Smooth muscle cell (in vitro differentiated cells): ENCODE results near the gene ARAP3. TPM values are rescaled to one million over a fixed set of nuclear protein-coding genes. Genes with fewer than 3 reads are reported as not detected.

ENCODE experiments used
- DNase-seq: peaks from one replicate; lab custom pipeline; 2025; ENCODE audit not compliant: unreplicated experiment; lab: John Stamatoyannopoulos, UW
- H2AFZ ChIP-seq: fragments of 200-600 bp; sonication (generic); 2 replicates; pipeline ENCODE4 v1.6.0; 2016; ENCODE audit warnings: antibody characterized with exemption, low read depth, mild to moderate bottlenecking
- H3F3A ChIP-seq: fragments of 200-600 bp; sonication (generic); 2 replicates; pipeline ENCODE4 v1.6.0; 2017; ENCODE audit warnings: antibody characterized with exemption, low read depth
- H3K27ac ChIP-seq: fragments of 200-600 bp; sonication (generic); 2 replicates; pipeline ENCODE4 v1.5.1; 2016; ENCODE audit warnings: low read depth, mild to moderate bottlenecking
- H3K27me3 ChIP-seq: fragments of 200-600 bp; sonication (generic); 2 replicates; pipeline ENCODE4 v1.6.1; 2016; ENCODE audit warnings: low read depth, mild to moderate bottlenecking
- H3K36me3 ChIP-seq: fragments of 200-600 bp; sonication (generic); 2 replicates; pipeline ENCODE4 v1.5.1; 2016; ENCODE audit warnings: low read depth
- H3K4me1 ChIP-seq: fragments of 200-600 bp; sonication (generic); 2 replicates; pipeline ENCODE4 v1.5.1; 2016; ENCODE audit warnings: low read depth
- H3K4me2 ChIP-seq: fragments of 200-600 bp; sonication (generic); 2 replicates; pipeline ENCODE4 v1.6.0; 2016; ENCODE audit warnings: mild to moderate bottlenecking
- H3K4me3 ChIP-seq: fragments of 200-600 bp; sonication (generic); 2 replicates; pipeline ENCODE4 v1.5.1; 2016; ENCODE audit warnings: mild to moderate bottlenecking
- H3K79me2 ChIP-seq: fragments of 200-600 bp; sonication (generic); 2 replicates; pipeline ENCODE4 v1.6.0; 2016; ENCODE audit warnings: low read depth, mild to moderate bottlenecking
- H3K9ac ChIP-seq: fragments of 200-600 bp; sonication (generic); 2 replicates; pipeline ENCODE4 v1.6.0; 2016; ENCODE audit warnings: low read depth
- H3K9me3 ChIP-seq: fragments of 200-600 bp; sonication (generic); replicated peaks from 2 replicates; pipeline ENCODE4 v1.5.1; 2016; ENCODE audit warnings: low read depth
- H4K20me1 ChIP-seq: fragments of 200-600 bp; sonication (generic); 2 replicates; pipeline ENCODE4 v1.6.0; 2016; ENCODE audit warnings: low read depth
- WGBS: methylation state at CpG from one replicate; pipeline ENCODE4 v1.1.7; 2016; ENCODE audit warnings: low lambda C conversion rate; 5-methylcytosine and 5-hydroxymethylcytosine counted together
- polyA plus RNA-seq: library from polyadenylated mRNA; unstranded; fragments of >200 nt; fragmentation: Nextera tagmentation; extraction: Ambion mirVana; gene quantifications from 2 replicates; pipeline ENCODE4 v1.2.1, GENCODE V29; 2016
- total RNA-seq: library from RNA; depleted of rRNA; stranded (reverse); fragments of >200 nt; gene quantifications from 2 replicates; pipeline ENCODE4 v1.2.3, GENCODE V29; 2014
- TF ChIP-seq, protein P1 (sequence below): fragments of 200-600 bp; sonication (generic); IDR thresholded peaks from 2 replicates; pipeline ENCODE4 v1.5.1; 2017; ENCODE audit warnings: borderline replicate concordance, mild to moderate bottlenecking, antibody characterized with exemption; ENCODE audit not compliant: insufficient read depth, poor library complexity, severe bottlenecking

Gene ARAP3
- total and polyA plus RNA-seq, 2 experiments from 2014 or later = 9.4 to 11.1 TPM

DNA sequence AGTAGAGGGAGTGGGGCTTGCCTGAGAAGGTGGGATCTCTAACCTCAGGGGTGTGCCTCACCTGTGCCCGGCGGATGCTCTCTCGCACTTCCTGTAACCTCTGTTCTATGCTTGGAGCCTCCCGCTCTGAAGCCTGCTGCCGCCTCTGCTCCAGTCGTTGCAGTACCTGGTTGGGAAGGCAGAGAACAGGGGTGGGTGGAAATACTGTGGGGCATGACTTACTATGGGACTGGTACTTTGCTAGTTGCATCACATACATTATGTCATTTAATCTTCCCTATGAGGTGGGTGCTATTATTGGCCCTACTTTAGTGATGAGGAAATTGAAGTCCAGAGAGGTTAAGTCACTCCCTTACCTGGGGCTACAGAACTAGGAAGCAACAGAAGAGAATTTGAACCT is 36.0 kb downstream of the ARAP3 start:
- TF ChIP-seq, protein P1, sequence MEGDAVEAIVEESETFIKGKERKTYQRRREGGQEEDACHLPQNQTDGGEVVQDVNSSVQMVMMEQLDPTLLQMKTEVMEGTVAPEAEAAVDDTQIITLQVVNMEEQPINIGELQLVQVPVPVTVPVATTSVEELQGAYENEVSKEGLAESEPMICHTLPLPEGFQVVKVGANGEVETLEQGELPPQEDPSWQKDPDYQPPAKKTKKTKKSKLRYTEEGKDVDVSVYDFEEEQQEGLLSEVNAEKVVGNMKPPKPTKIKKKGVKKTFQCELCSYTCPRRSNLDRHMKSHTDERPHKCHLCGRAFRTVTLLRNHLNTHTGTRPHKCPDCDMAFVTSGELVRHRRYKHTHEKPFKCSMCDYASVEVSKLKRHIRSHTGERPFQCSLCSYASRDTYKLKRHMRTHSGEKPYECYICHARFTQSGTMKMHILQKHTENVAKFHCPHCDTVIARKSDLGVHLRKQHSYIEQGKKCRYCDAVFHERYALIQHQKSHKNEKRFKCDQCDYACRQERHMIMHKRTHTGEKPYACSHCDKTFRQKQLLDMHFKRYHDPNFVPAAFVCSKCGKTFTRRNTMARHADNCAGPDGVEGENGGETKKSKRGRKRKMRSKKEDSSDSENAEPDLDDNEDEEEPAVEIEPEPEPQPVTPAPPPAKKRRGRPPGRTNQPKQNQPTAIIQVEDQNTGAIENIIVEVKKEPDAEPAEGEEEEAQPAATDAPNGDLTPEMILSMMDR = no peak
- Histone ChIP-seq H3K27me3 (no peaks in the 10 kb centered on the region), H3K36me3 (no peaks in the 10 kb centered on the region), H3K9ac (no peak overlapping the region), H3K79me2 (no peaks in the 10 kb centered on the region), H4K20me1 (peaks cover 8% of the 10 kb centered on the region), H3K4me3 (no peak overlapping the region), H3K27ac (no peak overlapping the region), H3K4me2 (no peak overlapping the region), H3K9me3 (no peaks in the 10 kb centered on the region), H3F3A (peaks cover 6% of the 10 kb centered on the region), H2AFZ (no peak overlapping the region), H3K4me1 (no peaks in the 10 kb centered on the region)
- no peak for DNase-seq
- 94% methylated on average over 6 of the region's 6 CpGs for WGBS

DNA sequence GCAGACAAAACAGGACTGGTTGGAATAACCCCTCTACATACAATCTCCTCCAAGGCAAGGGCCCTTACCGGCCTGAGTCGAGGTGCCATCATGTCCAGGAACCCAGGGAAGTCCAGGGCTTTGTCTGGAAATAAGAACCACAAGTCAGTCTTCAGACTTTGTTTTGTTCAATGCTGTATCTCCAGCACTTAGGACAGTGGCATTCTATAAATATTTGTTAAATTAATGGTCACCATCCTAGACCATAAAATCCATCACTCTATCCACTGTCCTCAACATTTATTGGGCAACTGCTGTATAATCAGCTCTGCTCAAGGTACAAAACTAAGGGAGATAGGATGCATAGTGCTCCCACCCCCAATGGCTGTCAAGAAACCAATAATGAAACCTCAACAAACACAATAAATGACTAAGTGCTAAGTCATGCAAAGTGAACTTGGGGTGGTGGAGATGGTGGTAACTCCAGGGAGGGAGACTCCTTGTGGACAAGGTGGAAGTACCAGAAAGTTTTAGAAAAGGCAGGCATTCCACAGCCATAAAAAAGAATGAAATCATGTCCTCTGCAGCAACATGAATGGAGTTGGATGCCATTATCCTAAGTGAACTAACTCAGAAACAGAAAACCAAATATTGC is 40.3 kb downstream of the ARAP3 start:
- DNase-seq = no peak
- Histone ChIP-seq H3F3A (peaks cover 6% of the 10 kb centered on the region), H3K4me2 (no peak overlapping the region), H3K9me3 (no peaks in the 10 kb centered on the region), H3K27me3 (no peaks in the 10 kb centered on the region), H2AFZ (no peak overlapping the region), H3K4me3 (no peak overlapping the region), H3K4me1 (peaks cover 3% of the 10 kb centered on the region), H3K27ac (no peak overlapping the region), H4K20me1 (peaks cover 12% of the 10 kb centered on the region), H3K79me2 (no peaks in the 10 kb centered on the region), H3K36me3 (no peaks in the 10 kb centered on the region), H3K9ac (no peak overlapping the region)
- TF ChIP-seq, protein P1 = no peak
- WGBS = 91% methylated on average over 2 of the region's 2 CpGs

DNA sequence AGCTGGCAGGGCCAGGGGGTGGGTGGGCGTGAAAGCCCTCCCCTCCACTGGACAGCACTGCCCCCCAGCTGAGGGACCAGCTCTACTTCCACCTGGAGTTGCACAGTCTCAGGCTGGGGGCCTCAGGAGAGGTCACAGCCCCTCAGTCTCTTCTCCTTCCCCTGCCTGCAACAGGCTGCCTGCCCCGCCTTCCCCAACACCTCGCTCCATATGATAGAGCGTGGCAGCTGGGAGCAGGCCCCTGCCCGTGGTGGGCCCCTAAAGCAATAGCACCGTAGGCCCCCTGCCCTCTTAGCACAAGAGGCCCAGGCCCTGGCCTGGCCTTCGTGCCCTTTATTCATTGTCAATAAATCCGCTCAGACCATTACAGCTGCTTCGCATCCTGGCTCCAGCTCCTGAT is 41.3 kb downstream of the ARAP3 start:
- no peak overlapping the region for H3K9ac ChIP-seq
- no peak overlapping the region for H2AFZ ChIP-seq
- DNase-seq = no peak
- H3K9me3 ChIP-seq = no peaks in the 10 kb centered on the region
- H3K36me3 ChIP-seq = no peaks in the 10 kb centered on the region
- H3K4me1 ChIP-seq = peaks cover 8% of the 10 kb centered on the region
- peaks cover 17% of the 10 kb centered on the region for H4K20me1 ChIP-seq
- no peak overlapping the region for H3K27ac ChIP-seq
- no peaks in the 10 kb centered on the region for H3K27me3 ChIP-seq
- H3K79me2 ChIP-seq = peaks cover 9% of the 10 kb centered on the region
- peaks cover 6% of the 10 kb centered on the region for H3F3A ChIP-seq
- no peak overlapping the region for H3K4me2 ChIP-seq
- WGBS = 90% methylated on average over 9 of the region's 9 CpGs
- TF ChIP-seq, protein P1 = no peak
- no peak overlapping the region for H3K4me3 ChIP-seq

DNA sequence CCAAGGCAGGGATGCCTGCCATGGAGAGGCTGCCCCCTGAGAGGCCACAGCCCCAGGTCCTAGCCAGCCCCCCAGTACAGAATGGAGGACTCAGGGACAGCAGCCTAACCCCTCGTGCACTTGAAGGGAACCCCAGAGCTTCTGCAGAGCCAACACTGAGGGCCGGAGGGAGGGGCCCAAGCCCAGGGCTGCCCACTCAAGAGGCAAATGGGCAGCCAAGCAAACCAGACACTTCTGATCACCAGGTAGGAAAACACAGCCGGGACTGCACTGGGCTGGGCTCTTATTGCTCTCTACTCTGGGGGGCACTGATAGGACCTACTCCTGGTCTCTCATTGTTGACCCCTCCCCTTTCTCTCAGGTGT is 42.0 kb downstream of the ARAP3 start:
- Histone ChIP-seq H3K9me3 (no peaks in the 10 kb centered on the region), H2AFZ (no peak overlapping the region), H3K36me3 (no peaks in the 10 kb centered on the region), H3K4me1 (peaks cover 15% of the 10 kb centered on the region), H3K27me3 (no peaks in the 10 kb centered on the region), H3K9ac (no peak overlapping the region), H3K79me2 (peaks cover 16% of the 10 kb centered on the region), H3K27ac (no peak overlapping the region), H3K4me3 (no peak overlapping the region), H3F3A (peaks cover 6% of the 10 kb centered on the region), H4K20me1 (peaks cover 24% of the 10 kb centered on the region), H3K4me2 (no peak overlapping the region)
- 96% methylated on average over 3 of the region's 3 CpGs for whole genome bisulfite sequencing
- no peak for DNase-seq
- TF ChIP-seq, protein P1 = no peak
